Activated CD8-positive, alpha-beta memory T cell treated with anti-CD3 and anti-CD28 coated beads, Interleukin-2, amount 50 U/mL, for 4 hours (primary cell): Measurements from ENCODE around the gene BCL2L14.

ENCODE experiments used
- DNase-seq: peaks from one replicate; pipeline ENCODE4 v3.0.0-alpha.2; 2020

Gene BCL2L14

GRCh38 chr12:12064596-12064995 lies 6.1 kb upstream of the BCL2L14 start:
- DNase-seq: no peak

GRCh38 chr12:12068751-12069150 lies 2.0 kb upstream of the BCL2L14 start:
- DNase-seq: no peak

- DNase-seq: no peak
Measured at GRCh38 chr12:12069821-12070548, 754 bp upstream of the BCL2L14 start.

- DNase-seq: peak; percentile 18
Measured at GRCh38 chr12:12072064-12072760, 1.5 kb downstream of the BCL2L14 start.

- DNase-seq: no peak
Measured at GRCh38 chr12:12079291-12079690, 8.6 kb downstream of the BCL2L14 start.

GRCh38 chr12:12081836-12082497 lies 11.2 kb downstream of the BCL2L14 start:
- DNase-seq: no peak

- DNase-seq: no peak
Measured at GRCh38 chr12:12083688-12084087, 12.9 kb downstream of the BCL2L14 start.

- no peak for DNase-seq
Measured at GRCh38 chr12:12086362-12086761, 15.6 kb downstream of the BCL2L14 start.

- DNase-seq: no peak
Measured at GRCh38 chr12:12086973-12087692, 16.4 kb downstream of the BCL2L14 start.

GRCh38 chr12:12087693-12088034 lies 16.9 kb downstream of the BCL2L14 start:
- DNase-seq: no peak

GRCh38 chr12:12088147-12088546 lies 17.4 kb downstream of the BCL2L14 start:
- DNase-seq: no peak

- DNase-seq: no peak
Measured at GRCh38 chr12:12088761-12089160, 18.0 kb downstream of the BCL2L14 start.

- no peak for DNase-seq
Measured at GRCh38 chr12:12091071-12091470, 20.3 kb downstream of the BCL2L14 start.

GRCh38 chr12:12091977-12092663 lies 21.4 kb downstream of the BCL2L14 start:
- DNase-seq: no peak

- DNase-seq: no peak
Measured at GRCh38 chr12:12094481-12094880, 23.7 kb downstream of the BCL2L14 start.

- no peak for DNase-seq
Measured at GRCh38 chr12:12095021-12095420, 24.3 kb downstream of the BCL2L14 start.

- DNase-seq: no peak
Measured at GRCh38 chr12:12097891-12098690, 27.4 kb downstream of the BCL2L14 start.

GRCh38 chr12:12098691-12099015 lies 27.9 kb downstream of the BCL2L14 start:
- DNase-seq: no peak

GRCh38 chr12:12099102-12099501 lies 28.4 kb downstream of the BCL2L14 start:
- no peak for DNase-seq

GRCh38 chr12:12107678-12108077 lies 36.9 kb downstream of the BCL2L14 start:
- DNase-seq: no peak

- no peak for DNase-seq
Measured at GRCh38 chr12:12108441-12109058, 37.8 kb downstream of the BCL2L14 start.
